ENCODE measurements around the gene FGF18. TPM values are rescaled to one million over a fixed set of nuclear protein-coding genes. Genes with fewer than 3 reads are reported as not detected.

FGF18 gene
- total and polyA plus RNA-seq, 9 donors: 0.27 to 7.9 (median 0.53) TPM; not detected in 1

DNA sequence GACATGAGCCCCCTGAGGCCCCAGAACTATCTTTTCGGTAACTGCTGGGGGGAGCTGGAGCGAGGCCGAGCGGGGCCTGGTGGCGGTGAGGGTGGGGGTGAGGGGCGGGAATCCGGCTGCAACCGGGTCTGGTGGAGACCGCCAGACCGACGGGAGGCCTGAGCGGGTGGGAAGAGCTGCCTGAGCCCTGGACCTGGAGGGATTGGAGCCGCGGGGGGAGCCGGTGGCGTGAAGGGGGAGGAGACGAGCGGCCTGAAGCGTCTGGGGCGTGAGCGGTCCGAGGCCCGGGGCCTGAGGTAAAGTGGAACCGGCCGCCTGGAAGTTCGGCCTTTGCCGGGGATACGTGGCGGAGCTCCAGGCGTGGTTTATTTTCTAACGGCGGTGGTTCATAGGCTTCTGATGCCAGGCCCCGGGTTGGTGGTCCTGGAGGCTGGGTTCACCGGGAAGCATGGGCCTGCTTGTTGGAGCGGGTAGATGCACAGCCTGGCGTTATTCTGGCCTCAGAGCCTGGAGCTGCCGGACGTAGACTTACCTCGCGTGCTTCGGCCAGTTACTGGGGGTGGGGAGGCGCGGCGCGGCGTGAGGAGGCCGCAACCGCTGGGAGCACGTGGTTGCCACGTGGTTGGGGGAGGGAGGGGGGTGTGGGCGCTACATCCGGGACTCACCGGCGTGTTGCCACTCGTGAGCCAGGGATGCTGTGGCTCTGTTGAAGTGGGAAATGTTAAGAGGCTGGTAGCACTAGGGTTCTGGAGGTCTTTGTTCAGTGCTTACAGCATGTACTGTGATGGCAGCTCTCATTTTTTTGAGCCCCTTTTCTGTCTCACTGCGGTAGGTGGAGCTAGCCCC lies 31.3 kb upstream of the FGF18 start:
- peak overlapping the region; percentile 93 for H3K4me3 ChIP-seq
- WGBS, 3 donors: 0 to 1% (median 0%) methylated on average over 41 to 56 of the region's 56 CpGs
- no peak for TF ChIP-seq POLR2A (IDR thresholded peaks at IDR 0.05)
- TF ChIP-seq EP300 (IDR thresholded peaks at IDR 0.05): no peak
- TF ChIP-seq, protein P1, sequence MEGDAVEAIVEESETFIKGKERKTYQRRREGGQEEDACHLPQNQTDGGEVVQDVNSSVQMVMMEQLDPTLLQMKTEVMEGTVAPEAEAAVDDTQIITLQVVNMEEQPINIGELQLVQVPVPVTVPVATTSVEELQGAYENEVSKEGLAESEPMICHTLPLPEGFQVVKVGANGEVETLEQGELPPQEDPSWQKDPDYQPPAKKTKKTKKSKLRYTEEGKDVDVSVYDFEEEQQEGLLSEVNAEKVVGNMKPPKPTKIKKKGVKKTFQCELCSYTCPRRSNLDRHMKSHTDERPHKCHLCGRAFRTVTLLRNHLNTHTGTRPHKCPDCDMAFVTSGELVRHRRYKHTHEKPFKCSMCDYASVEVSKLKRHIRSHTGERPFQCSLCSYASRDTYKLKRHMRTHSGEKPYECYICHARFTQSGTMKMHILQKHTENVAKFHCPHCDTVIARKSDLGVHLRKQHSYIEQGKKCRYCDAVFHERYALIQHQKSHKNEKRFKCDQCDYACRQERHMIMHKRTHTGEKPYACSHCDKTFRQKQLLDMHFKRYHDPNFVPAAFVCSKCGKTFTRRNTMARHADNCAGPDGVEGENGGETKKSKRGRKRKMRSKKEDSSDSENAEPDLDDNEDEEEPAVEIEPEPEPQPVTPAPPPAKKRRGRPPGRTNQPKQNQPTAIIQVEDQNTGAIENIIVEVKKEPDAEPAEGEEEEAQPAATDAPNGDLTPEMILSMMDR (IDR thresholded peaks at IDR 0.05): no peak
- no peaks in the 10 kb centered on the region for H3K36me3 ChIP-seq
- H3K27ac ChIP-seq: peak overlapping the region; percentile 70 to 85
- H3K4me1 ChIP-seq (ENCODE audit: insufficient read depth): peaks cover 10% of the 10 kb centered on the region
- intact Hi-C loops (cut with DNase I): no loop called here
- no peaks in the 10 kb centered on the region for H3K9me3 ChIP-seq
- H3K27me3 ChIP-seq: no peaks in the 10 kb centered on the region
- DNase-seq: peak; percentile 77 to 88 (median 85)

DNA sequence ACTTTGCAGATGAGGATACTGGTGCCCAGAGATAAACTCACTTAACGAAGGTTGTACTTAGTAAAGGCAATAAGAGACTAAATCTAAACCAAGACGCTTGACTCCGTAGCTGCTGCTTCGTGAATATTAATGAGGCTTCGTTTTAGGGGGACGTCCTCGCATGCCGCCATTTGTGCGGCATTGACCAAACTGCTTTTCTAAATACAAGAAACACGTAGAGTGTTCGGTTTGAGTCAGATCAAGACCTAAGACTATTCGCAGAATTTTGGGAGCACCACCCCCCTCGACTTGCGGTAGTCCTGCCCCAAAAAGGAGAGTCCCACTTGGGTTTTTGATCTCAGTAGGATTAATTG lies 30.7 kb upstream of the FGF18 start:
- TF ChIP-seq EP300 (IDR thresholded peaks at IDR 0.05) (no peak), POLR2A (IDR thresholded peaks at IDR 0.05) (no peak)
- TF ChIP-seq, protein P1 (IDR thresholded peaks at IDR 0.05): no peak
- Histone ChIP-seq H3K27ac (peak overlapping the region; percentile 70 to 85), H3K4me3 (peak overlapping the region; percentile 93), H3K27me3 (no peaks in the 10 kb centered on the region), H3K36me3 (no peaks in the 10 kb centered on the region), H3K9me3 (no peaks in the 10 kb centered on the region), H3K4me1 (ENCODE audit: insufficient read depth) (peaks cover 10% of the 10 kb centered on the region)
- DNase-seq: no peak
- intact Hi-C loops (cut with DNase I): no loop called here
- 1 to 2% (median 1%) methylated on average over 14 of the region's 14 CpGs for WGBS, 3 donors

DNA sequence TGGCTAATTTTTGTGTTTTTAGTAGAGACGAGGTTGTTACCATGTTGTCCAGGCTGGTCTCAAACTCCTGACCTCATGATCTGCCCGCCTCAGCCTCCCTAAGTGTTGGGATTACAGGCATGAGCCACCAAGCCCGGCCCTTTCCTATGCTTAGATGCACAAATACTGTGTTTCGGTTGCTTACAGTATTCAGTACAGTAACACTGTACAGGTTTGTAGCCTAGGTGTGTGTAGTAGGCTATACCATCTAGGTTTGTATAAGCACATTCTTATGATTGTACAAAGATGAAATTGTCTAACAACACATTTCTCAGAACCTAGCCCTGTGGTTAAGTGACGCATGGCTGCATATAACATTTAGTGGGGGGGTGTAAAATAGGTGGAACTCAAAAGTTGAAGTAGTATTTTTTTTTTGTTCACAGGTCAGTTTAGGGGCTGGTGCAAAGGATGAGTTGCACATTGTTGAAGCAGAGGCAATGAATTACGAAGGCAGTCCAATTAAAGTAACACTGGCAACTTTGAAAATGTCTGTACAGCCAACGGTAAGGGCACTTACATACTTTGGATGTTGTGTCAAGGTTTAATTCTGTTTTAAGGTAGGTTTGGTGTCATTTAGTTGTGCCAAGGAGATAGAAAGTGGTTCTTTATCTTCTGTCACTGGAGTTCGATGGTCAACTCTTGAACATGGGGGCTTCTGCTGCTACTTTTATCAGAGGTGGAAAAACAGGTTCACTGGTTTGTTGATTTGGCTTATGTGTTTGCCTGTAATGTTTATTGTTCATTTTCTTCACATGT lies 28.4 kb upstream of the FGF18 start:
- H3K36me3 ChIP-seq: no peaks in the 10 kb centered on the region

DNA sequence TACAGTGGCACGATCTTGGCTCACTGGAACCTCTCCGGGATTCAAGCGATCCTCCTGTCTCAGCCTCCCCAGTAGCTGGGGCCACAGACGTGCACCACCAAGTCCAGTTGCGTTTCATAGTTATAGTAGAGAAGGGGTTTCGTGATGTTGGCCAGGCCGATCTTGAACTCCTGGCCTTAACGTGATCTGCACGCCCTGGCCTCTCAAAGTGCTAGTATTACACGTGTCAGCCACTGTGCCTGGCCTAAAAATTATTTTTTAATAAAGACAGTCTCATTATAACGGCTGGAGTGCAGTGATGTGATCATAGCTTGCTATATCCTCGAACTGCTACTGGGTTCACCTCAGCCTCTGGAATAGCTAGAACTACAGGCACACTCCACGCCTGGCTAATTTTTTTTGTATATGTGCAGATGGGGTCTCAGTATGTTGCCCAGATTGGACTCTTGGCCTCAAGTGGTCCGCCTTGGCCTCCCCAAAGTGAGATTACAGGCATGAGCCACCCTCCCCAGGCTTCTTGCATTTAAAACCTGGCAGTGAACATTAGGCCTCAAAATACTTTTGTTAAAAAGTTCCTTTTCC lies 27.4 kb upstream of the FGF18 start:
- Histone ChIP-seq H3K4me3 (no peak overlapping the region), H3K36me3 (no peaks in the 10 kb centered on the region), H3K4me1 (ENCODE audit: insufficient read depth) (peaks cover 10% of the 10 kb centered on the region), H3K27ac (no peak overlapping the region), H3K9me3 (no peaks in the 10 kb centered on the region), H3K27me3 (no peaks in the 10 kb centered on the region)
- 71 to 78% (median 74%) methylated on average over 14 of the region's 14 CpGs for WGBS, 3 donors
- intact Hi-C loops (cut with DNase I): no loop called here
- TF ChIP-seq, protein P1 (IDR thresholded peaks at IDR 0.05): no peak
- TF ChIP-seq EP300 (IDR thresholded peaks at IDR 0.05) (no peak), POLR2A (IDR thresholded peaks at IDR 0.05) (no peak)
- DNase-seq: no peak

More for the DNA sequence above, 28.4 kb upstream of the FGF18 start:
- no peak overlapping the region for H3K4me3 ChIP-seq
- peaks cover 10% of the 10 kb centered on the region for H3K4me1 ChIP-seq (ENCODE audit: insufficient read depth)
- no peaks in the 10 kb centered on the region for H3K9me3 ChIP-seq
- intact Hi-C loops (cut with DNase I): no loop called here
- no peak for DNase-seq
- TF ChIP-seq POLR2A (IDR thresholded peaks at IDR 0.05) (no peak), EP300 (IDR thresholded peaks at IDR 0.05) (no peak)
- TF ChIP-seq, protein P1 (IDR thresholded peaks at IDR 0.05): no peak
- H3K27ac ChIP-seq: no peak overlapping the region
- H3K27me3 ChIP-seq: no peaks in the 10 kb centered on the region
- 57 to 67% (median 61%) methylated on average over 8 of the region's 8 CpGs for whole genome bisulfite sequencing, 3 donors
